ENCODE results near the gene ASXL1.

ASXL1 gene

GRCh38 chr20:32315891-32316290, 42.2 kb upstream of the ASXL1 start:
- TF ChIP-seq TAF1 (IDR thresholded peaks at IDR 0.05; ENCODE audit: borderline replicate concordance, insufficient read depth, low read length) = no peak
- no peak for TF ChIP-seq POLR2AphosphoS5 (IDR thresholded peaks at IDR 0.05; ENCODE audit: low read depth, low read length)
- TF ChIP-seq FOXP2 (optimal IDR thresholded peaks at IDR 0.05; ENCODE audit: borderline replicate concordance, extremely low read depth, extremely low read length, insufficient read depth) = no peak
- no peak for TF ChIP-seq SIN3A (IDR thresholded peaks at IDR 0.05; ENCODE audit: borderline replicate concordance, insufficient read depth, low read length)
- TF ChIP-seq REST (IDR thresholded peaks at IDR 0.05; ENCODE audit: insufficient read depth in 1 of 2, low read depth in 2 of 2, low read length in 2 of 2) = no peak

GRCh38 chr20:32316667-32317066, 41.5 kb upstream of the ASXL1 start:
- TF ChIP-seq SIN3A (IDR thresholded peaks at IDR 0.05; ENCODE audit: borderline replicate concordance, insufficient read depth, low read length) = no peak
- TF ChIP-seq POLR2AphosphoS5 (IDR thresholded peaks at IDR 0.05; ENCODE audit: low read depth, low read length) = no peak
- no peak for TF ChIP-seq FOXP2 (optimal IDR thresholded peaks at IDR 0.05; ENCODE audit: borderline replicate concordance, extremely low read depth, extremely low read length, insufficient read depth)
- TF ChIP-seq REST (IDR thresholded peaks at IDR 0.05; ENCODE audit: insufficient read depth in 1 of 2, low read depth in 2 of 2, low read length in 2 of 2) = no peak
- no peak for TF ChIP-seq TAF1 (IDR thresholded peaks at IDR 0.05; ENCODE audit: borderline replicate concordance, insufficient read depth, low read length)

GRCh38 chr20:32319100-32319499, 39.0 kb upstream of the ASXL1 start:
- TF ChIP-seq FOXP2 (optimal IDR thresholded peaks at IDR 0.05; ENCODE audit: borderline replicate concordance, extremely low read depth, extremely low read length, insufficient read depth) = no peak
- TF ChIP-seq TAF1 (IDR thresholded peaks at IDR 0.05; ENCODE audit: borderline replicate concordance, insufficient read depth, low read length) = no peak
- TF ChIP-seq REST (IDR thresholded peaks at IDR 0.05; ENCODE audit: insufficient read depth in 1 of 2, low read depth in 2 of 2, low read length in 2 of 2) = no peak
- no peak for TF ChIP-seq SIN3A (IDR thresholded peaks at IDR 0.05; ENCODE audit: borderline replicate concordance, insufficient read depth, low read length)
- no peak for TF ChIP-seq POLR2AphosphoS5 (IDR thresholded peaks at IDR 0.05; ENCODE audit: low read depth, low read length)

GRCh38 chr20:32320305-32320704, 37.8 kb upstream of the ASXL1 start:
- TF ChIP-seq FOXP2 (optimal IDR thresholded peaks at IDR 0.05; ENCODE audit: borderline replicate concordance, extremely low read depth, extremely low read length, insufficient read depth) (no peak), SIN3A (IDR thresholded peaks at IDR 0.05; ENCODE audit: borderline replicate concordance, insufficient read depth, low read length) (no peak), REST (IDR thresholded peaks at IDR 0.05; ENCODE audit: insufficient read depth in 1 of 2, low read depth in 2 of 2, low read length in 2 of 2) (no peak), TAF1 (IDR thresholded peaks at IDR 0.05; ENCODE audit: borderline replicate concordance, insufficient read depth, low read length) (no peak), POLR2AphosphoS5 (IDR thresholded peaks at IDR 0.05; ENCODE audit: low read depth, low read length) (no peak)

- no peak for TF ChIP-seq POLR2AphosphoS5 (IDR thresholded peaks at IDR 0.05; ENCODE audit: low read depth, low read length)
Measured at GRCh38 chr20:32321390-32321789, 36.7 kb upstream of the ASXL1 start.

Data from PFSK-1 (cell line).